Transverse colon (tissue), 4 donors: ENCODE measurements around the gene PLAGL1. TPM values are rescaled to one million over a fixed set of nuclear protein-coding genes. Genes with fewer than 3 reads are reported as not detected.

ENCODE experiments used
- DNase-seq: peaks from one replicate; pipeline ENCODE4 v3.0.0-alpha.2; 2019
- H3K27ac ChIP-seq, 4 donors: fragments of 200-600 bp; sonication (generic); 2 replicates each; pipeline ENCODE4 v1.5.1; 2016 to 2018; ENCODE audit warnings: inconsistent platforms in 4 of 4
- H3K27me3 ChIP-seq: fragments of 200-600 bp; sonication (generic); 2 replicates; pipeline ENCODE4 v1.5.1; 2017; ENCODE audit warnings: inconsistent platforms
- H3K36me3 ChIP-seq, 4 donors: fragments of 200-600 bp; sonication (generic); 2 replicates each; pipeline ENCODE4 v1.5.1; 2017 to 2019; ENCODE audit warnings: inconsistent platforms in 4 of 4
- H3K4me1 ChIP-seq, 4 donors: fragments of 200-600 bp; sonication (generic); 2 replicates each; pipeline ENCODE4 v1.5.1; 2017 to 2020; ENCODE audit warnings: inconsistent platforms in 4 of 4
- H3K4me3 ChIP-seq, 4 donors: fragments of 200-600 bp; sonication (generic); 1 replicate in 1 of 4; 2 replicates in 3 of 4; pipeline versions ENCODE4 v1.5.1 to v1.6.1; 2017 to 2019; ENCODE audit warnings: inconsistent platforms in 4 of 4
- H3K9me3 ChIP-seq, 2 donors: fragments of 200-600 bp; sonication (generic); 2 replicates each; pipeline ENCODE4 v1.5.1; 2017 to 2019; ENCODE audit warnings: inconsistent platforms in 2 of 2
- CTCF ChIP-seq, 5 experiments: fragments of 200-600 bp in 3 of 5; fragments of 450-650 bp in 2 of 5; sonication (generic) in 3 of 5; IDR thresholded peaks; 1 replicate in 2 of 5; 2 replicates in 3 of 5; pipeline ENCODE4 v1.5.1; 2016 to 2017; ENCODE audit warnings: antibody characterized with exemption in 5 of 5, inconsistent platforms in 3 of 5, mild to moderate bottlenecking in 2 of 5, moderate library complexity in 1 of 5
- EP300 ChIP-seq: sonication (generic); formaldehyde crosslinking; IDR thresholded peaks from one replicate; pipeline ENCODE4 v1.6.1; 2017; ENCODE audit warnings: antibody characterized with exemption, low read depth
- POLR2A ChIP-seq: fragments of 450-650 bp; IDR thresholded peaks from one replicate; pipeline ENCODE4 v1.6.1; 2016; ENCODE audit warnings: antibody characterized with exemption, mild to moderate bottlenecking, moderate library complexity
- POLR2AphosphoS5 ChIP-seq, 3 donors: sonication (generic); formaldehyde crosslinking; IDR thresholded peaks; one replicate each; pipeline ENCODE4 v1.6.1; 2016; ENCODE audit warnings: antibody characterized with exemption in 3 of 3
- WGBS, 2 donors: methylation state at CpG; one replicate each; pipeline ENCODE4 v1.1.5; 2018; ENCODE audit warnings: low coverage in 1 of 2; 5-methylcytosine and 5-hydroxymethylcytosine counted together
- in situ Hi-C, 4 donors: fragments of 200-750 bp; cut with MboI; loops; one replicate each; pipeline versions ENCODE4 v1.15.0 to v1.15.1; 2017; ENCODE audit warnings: low sequenced_read_pairs in 3 of 4, low pct_ligation_motif_present in 1 of 4, low pct_unique_long_range_greater_than_20kb in 1 of 4
- intact Hi-C: fragments of 100-400 bp; cut with DNase I; formaldehyde crosslinking; loops from one replicate; pipeline ENCODE4 v1.15.1; 2023; ENCODE audit warnings: low total_unique reads
- total RNA-seq, 4 donors: library from RNA; depleted of rRNA; stranded (reverse); fragments of >200 nt; gene quantifications; one replicate each; pipeline ENCODE4 v1.1.0, GENCODE V29; 2016

PLAGL1 gene
- total RNA-seq, 4 donors from 2014 or later = 45.3 to 133 (median 50.4) TPM

GRCh38 chr6:143998686-143999085 lies 9.4 kb downstream of the PLAGL1 start:
- no peaks in the 10 kb centered on the region for H3K27me3 ChIP-seq
- WGBS, 2 donors = 92 to 94% methylated on average over 2 of the region's 2 CpGs
- no peak overlapping the region for H3K4me3 ChIP-seq
- no peak for TF ChIP-seq POLR2AphosphoS5 (IDR thresholded peaks at IDR 0.05)
- TF ChIP-seq POLR2A = no peak
- no peak for TF ChIP-seq EP300
- intact Hi-C loops (no loop called here), in situ Hi-C loops (no loop called here)
- H3K27ac ChIP-seq = no peak overlapping the region
- no peaks in the 10 kb centered on the region for H3K4me1 ChIP-seq
- no peaks in the 10 kb centered on the region for H3K9me3 ChIP-seq
- DNase-seq = no peak
- no peaks in the 10 kb centered on the region for H3K36me3 ChIP-seq

- in situ Hi-C loops = no loop called here
- intact Hi-C loops = no loop called here
- 89 to 92% methylated on average over 7 of the region's 7 CpGs for WGBS, 2 donors
These were observed 14.0 kb downstream of the PLAGL1 start for GRCh38 chr6:143993965-143994646.

GRCh38 chr6:143992285-143992684 lies 15.8 kb downstream of the PLAGL1 start:
- TF ChIP-seq POLR2AphosphoS5 (IDR thresholded peaks at IDR 0.05) (no peak), CTCF (IDR thresholded peaks at IDR 0.05) (no peak), EP300 (no peak), POLR2A (no peak)
- H3K36me3 ChIP-seq = no peaks in the 10 kb centered on the region
- H3K9me3 ChIP-seq = no peaks in the 10 kb centered on the region
- H3K27ac ChIP-seq = no peak overlapping the region
- no peak overlapping the region for H3K4me3 ChIP-seq
- intact Hi-C loops = no loop called here
- in situ Hi-C loops = no loop called here
- WGBS, 2 donors = 86 to 100% methylated on average over 1 of the region's 1 CpG
- no peaks in the 10 kb centered on the region for H3K4me1 ChIP-seq
- H3K27me3 ChIP-seq = no peaks in the 10 kb centered on the region
- no peak for DNase-seq

More at GRCh38 chr6:143993965-143994646, 14.0 kb downstream of the PLAGL1 start:
- no peak overlapping the region for H3K4me3 ChIP-seq
- H3K27ac ChIP-seq = no peak overlapping the region
- H3K36me3 ChIP-seq = no peaks in the 10 kb centered on the region
- H3K4me1 ChIP-seq = no peaks in the 10 kb centered on the region
- no peaks in the 10 kb centered on the region for H3K27me3 ChIP-seq
- no peak for DNase-seq
- TF ChIP-seq CTCF (IDR thresholded peaks at IDR 0.05) (no peak), EP300 (no peak), POLR2A (no peak), POLR2AphosphoS5 (IDR thresholded peaks at IDR 0.05) (no peak)
- H3K9me3 ChIP-seq = no peaks in the 10 kb centered on the region

- in situ Hi-C loops = no loop called here
- no peak for DNase-seq
- intact Hi-C loops = no loop called here
- no peak for TF ChIP-seq CTCF (IDR thresholded peaks at IDR 0.05)
- TF ChIP-seq EP300 = no peak
- TF ChIP-seq POLR2A = no peak
- no peak for TF ChIP-seq POLR2AphosphoS5 (IDR thresholded peaks at IDR 0.05)
- 86 to 87% methylated on average over 5 of the region's 5 CpGs for WGBS, 2 donors
- no peaks in the 10 kb centered on the region for H3K36me3 ChIP-seq
- no peaks in the 10 kb centered on the region for H3K27me3 ChIP-seq
- no peak overlapping the region for H3K27ac ChIP-seq
- H3K4me3 ChIP-seq = no peak overlapping the region
- H3K4me1 ChIP-seq = peaks cover 0 to 3% (median 2%) of the 10 kb centered on the region in 4 donors
- no peaks in the 10 kb centered on the region for H3K9me3 ChIP-seq
These were observed 21.5 kb downstream of the PLAGL1 start for GRCh38 chr6:143986463-143987065.
